Panc1 (cell line): ENCODE data around the gene GNPAT. TPM values are rescaled to one million over a fixed set of nuclear protein-coding genes. Genes with fewer than 3 reads are reported as not detected.

Experiments used
- ATAC-seq: fragments of 200-7000 bp; cut with Tn5 transposase; 2 replicates; pipeline ENCODE4 v1.9.1; 2020; ENCODE audit warnings: mild to moderate bottlenecking, moderate library complexity
- BruUV-seq: library from RNA; stranded (reverse); fragments of 400-500 nt; replicated peaks from 2 replicates; lab custom pipeline; 2021; lab: Mats Ljungman, UMichigan
- CTCF ChIA-PET: fragments of 300-600 bp; sonication (Branson Sonifier 250); formaldehyde crosslinking; loops from one replicate; lab custom pipeline; 2022; ENCODE audit warnings: antibody characterized with exemption; lab: Charles Lee
- POLR2A ChIA-PET: fragments of 300-600 bp; sonication (Branson Sonifier 250); formaldehyde crosslinking; loops from one replicate; lab custom pipeline; 2022; ENCODE audit warnings: antibody characterized with exemption; lab: Charles Lee
- DNase-seq: peaks from one replicate; pipeline ENCODE4 v3.0.0-alpha.2; 2010; ENCODE audit warnings: low read depth, low spot score
- H3K27ac ChIP-seq: 2 replicates; pipeline ENCODE4 v1.5.1; 2011; ENCODE audit warnings: mild to moderate bottlenecking, low read length, inconsistent platforms
- H3K27me3 ChIP-seq: fragments of 200-500 bp; sonication (Bioruptor generic); 2 replicates; pipeline ENCODE4 v1.6.0; 2014; ENCODE audit warnings: low read length, inconsistent platforms; ENCODE audit not compliant: control insufficient read depth, insufficient read depth
- H3K36me3 ChIP-seq: fragments of 200-500 bp; sonication (Bioruptor generic); 2 replicates; pipeline ENCODE4 v1.5.1; 2014; ENCODE audit warnings: inconsistent platforms, mild to moderate bottlenecking, low read length, moderate library complexity; ENCODE audit not compliant: control insufficient read depth, insufficient read depth
- H3K4me1 ChIP-seq: 2 replicates; pipeline ENCODE4 v1.5.1; 2011; ENCODE audit warnings: inconsistent platforms, mild to moderate bottlenecking, low read length, moderate library complexity; ENCODE audit not compliant: control insufficient read depth, insufficient read depth
- H3K4me3 ChIP-seq, 2 experiments: 2 replicates each; pipeline ENCODE4 v1.5.1; 2011 to 2012; ENCODE audit warnings: low read depth in 2 of 2, low read length in 2 of 2, mild to moderate bottlenecking in 2 of 2, inconsistent platforms in 1 of 2, moderate library complexity in 1 of 2
- H3K9me3 ChIP-seq: fragments of 200-500 bp; sonication (Bioruptor generic); 2 replicates; pipeline ENCODE4 v1.5.1; 2014; ENCODE audit warnings: low read depth, mild to moderate bottlenecking, inconsistent platforms, low read length, moderate library complexity; ENCODE audit not compliant: control insufficient read depth, insufficient read depth
- POLR2AphosphoS5 ChIP-seq: IDR thresholded peaks from 2 replicates; pipeline ENCODE4 v1.6.1; 2012; ENCODE audit warnings: mild to moderate bottlenecking, low read depth, low read length, moderate library complexity
- SIN3A ChIP-seq: IDR thresholded peaks from 2 replicates; pipeline ENCODE4 v1.6.1; 2012; ENCODE audit warnings: low read depth, mild to moderate bottlenecking, low read length, moderate library complexity, borderline replicate concordance; ENCODE audit not compliant: insufficient read depth
- TCF7L2 ChIP-seq: IDR thresholded peaks from 2 replicates; pipeline ENCODE4 v1.6.1; 2011; ENCODE audit warnings: mild to moderate bottlenecking, low read depth, low read length, inconsistent platforms
- in situ Hi-C: cut with HindIII; loops from 2 replicates; pipeline ENCODE4 v1.10.0; 2016; ENCODE audit warnings: low sequenced_read_pairs, low pct_unique_long_range_greater_than_20kb
- intact Hi-C: fragments of 100-400 bp; cut with micrococcal nuclease; formaldehyde crosslinking; loops from one replicate; pipeline ENCODE4 v1.10.0; 2022; ENCODE audit not compliant: unreplicated experiment
- total RNA-seq: library from RNA; stranded (reverse); gene quantifications from one replicate; pipeline ENCODE4 v1.2.1, GENCODE V29; 2021; ENCODE audit not compliant: unreplicated experiment
- TF ChIP-seq, protein P1 (sequence below): fragments of 450-650 bp; IDR thresholded peaks from 2 replicates; pipeline ENCODE4 v1.5.1; 2017; ENCODE audit warnings: mild to moderate bottlenecking
- TF ChIP-seq, protein P2 (sequence below), 2 experiments: IDR thresholded peaks; 2 replicates each; pipeline ENCODE4 v1.6.1; 2011 to 2012; ENCODE audit warnings: low read depth in 2 of 2, control low read depth in 1 of 2, low read length in 1 of 2, mild to moderate bottlenecking in 1 of 2, moderate library complexity in 1 of 2; ENCODE audit not compliant: insufficient read depth in 1 of 2

The GNPAT gene
- total RNA-seq, 1 experiment from 2014 or later, result 42.5 TPM

DNA sequence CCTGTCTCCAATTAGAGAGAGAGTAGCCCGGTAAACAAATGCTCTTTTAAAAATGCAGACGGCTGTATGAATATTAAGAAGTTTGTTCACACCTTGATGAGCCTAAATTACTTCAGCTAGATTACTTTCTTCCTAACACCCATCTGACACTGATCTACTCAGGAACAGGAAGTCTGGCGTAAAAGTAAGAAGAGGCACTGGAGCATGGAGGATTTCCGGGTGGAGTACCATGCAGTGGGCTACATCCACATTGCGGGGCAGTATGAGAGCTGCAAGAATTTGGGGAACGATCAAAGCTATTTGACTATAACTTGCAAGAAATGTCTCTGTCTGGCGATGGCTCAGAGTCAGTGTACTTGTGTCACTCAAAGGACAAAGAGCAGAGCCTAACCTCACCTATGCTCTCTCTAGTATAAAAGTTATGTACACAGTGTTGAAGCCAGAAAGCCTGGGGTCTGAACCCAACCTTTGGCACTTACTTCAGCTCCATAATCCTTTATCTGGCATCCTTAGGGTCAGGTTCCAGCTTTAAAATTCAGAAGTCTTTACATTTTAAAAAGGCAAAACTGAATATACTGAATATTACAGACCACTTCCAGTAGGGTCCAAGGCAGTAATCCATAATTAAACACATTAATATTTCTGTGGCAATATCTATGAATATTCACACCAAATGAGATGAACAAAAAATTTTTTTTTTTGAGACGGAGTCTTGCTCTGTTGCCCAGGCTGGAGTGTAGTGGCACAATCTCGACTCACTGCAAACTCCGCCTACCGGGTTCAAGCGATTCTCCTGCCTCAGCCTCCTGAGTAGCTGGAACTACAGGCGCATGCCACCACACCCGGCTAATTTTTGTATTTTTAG lies 7.9 kb upstream of the GNPAT start:
- H3K27ac ChIP-seq, result no peak overlapping the region
- intact Hi-C loops, result no loop called here
- H3K9me3 ChIP-seq, result no peaks in the 10 kb centered on the region
- ChIA-PET CTCF (interaction anchor here (0.6 kb wide), 2 partner anchors 10 to 433 kb away, joined by 4 to 7 read pairs; no protein-coding TSS in a partner anchor), POLR2A (interaction anchor here (0.7 kb wide), 1 partner anchor 590 kb away, joined by 3 read pairs; no protein-coding TSS in a partner anchor)
- BruUV-seq, result no TSS peak
- H3K4me3 ChIP-seq, result no peak overlapping the region
- in situ Hi-C loops, result no loop called here
- TF ChIP-seq SIN3A, result no peak
- TF ChIP-seq, protein P1, sequence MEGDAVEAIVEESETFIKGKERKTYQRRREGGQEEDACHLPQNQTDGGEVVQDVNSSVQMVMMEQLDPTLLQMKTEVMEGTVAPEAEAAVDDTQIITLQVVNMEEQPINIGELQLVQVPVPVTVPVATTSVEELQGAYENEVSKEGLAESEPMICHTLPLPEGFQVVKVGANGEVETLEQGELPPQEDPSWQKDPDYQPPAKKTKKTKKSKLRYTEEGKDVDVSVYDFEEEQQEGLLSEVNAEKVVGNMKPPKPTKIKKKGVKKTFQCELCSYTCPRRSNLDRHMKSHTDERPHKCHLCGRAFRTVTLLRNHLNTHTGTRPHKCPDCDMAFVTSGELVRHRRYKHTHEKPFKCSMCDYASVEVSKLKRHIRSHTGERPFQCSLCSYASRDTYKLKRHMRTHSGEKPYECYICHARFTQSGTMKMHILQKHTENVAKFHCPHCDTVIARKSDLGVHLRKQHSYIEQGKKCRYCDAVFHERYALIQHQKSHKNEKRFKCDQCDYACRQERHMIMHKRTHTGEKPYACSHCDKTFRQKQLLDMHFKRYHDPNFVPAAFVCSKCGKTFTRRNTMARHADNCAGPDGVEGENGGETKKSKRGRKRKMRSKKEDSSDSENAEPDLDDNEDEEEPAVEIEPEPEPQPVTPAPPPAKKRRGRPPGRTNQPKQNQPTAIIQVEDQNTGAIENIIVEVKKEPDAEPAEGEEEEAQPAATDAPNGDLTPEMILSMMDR, result no peak
- TF ChIP-seq, protein P2, sequence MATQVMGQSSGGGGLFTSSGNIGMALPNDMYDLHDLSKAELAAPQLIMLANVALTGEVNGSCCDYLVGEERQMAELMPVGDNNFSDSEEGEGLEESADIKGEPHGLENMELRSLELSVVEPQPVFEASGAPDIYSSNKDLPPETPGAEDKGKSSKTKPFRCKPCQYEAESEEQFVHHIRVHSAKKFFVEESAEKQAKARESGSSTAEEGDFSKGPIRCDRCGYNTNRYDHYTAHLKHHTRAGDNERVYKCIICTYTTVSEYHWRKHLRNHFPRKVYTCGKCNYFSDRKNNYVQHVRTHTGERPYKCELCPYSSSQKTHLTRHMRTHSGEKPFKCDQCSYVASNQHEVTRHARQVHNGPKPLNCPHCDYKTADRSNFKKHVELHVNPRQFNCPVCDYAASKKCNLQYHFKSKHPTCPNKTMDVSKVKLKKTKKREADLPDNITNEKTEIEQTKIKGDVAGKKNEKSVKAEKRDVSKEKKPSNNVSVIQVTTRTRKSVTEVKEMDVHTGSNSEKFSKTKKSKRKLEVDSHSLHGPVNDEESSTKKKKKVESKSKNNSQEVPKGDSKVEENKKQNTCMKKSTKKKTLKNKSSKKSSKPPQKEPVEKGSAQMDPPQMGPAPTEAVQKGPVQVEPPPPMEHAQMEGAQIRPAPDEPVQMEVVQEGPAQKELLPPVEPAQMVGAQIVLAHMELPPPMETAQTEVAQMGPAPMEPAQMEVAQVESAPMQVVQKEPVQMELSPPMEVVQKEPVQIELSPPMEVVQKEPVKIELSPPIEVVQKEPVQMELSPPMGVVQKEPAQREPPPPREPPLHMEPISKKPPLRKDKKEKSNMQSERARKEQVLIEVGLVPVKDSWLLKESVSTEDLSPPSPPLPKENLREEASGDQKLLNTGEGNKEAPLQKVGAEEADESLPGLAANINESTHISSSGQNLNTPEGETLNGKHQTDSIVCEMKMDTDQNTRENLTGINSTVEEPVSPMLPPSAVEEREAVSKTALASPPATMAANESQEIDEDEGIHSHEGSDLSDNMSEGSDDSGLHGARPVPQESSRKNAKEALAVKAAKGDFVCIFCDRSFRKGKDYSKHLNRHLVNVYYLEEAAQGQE (IDR thresholded peaks at IDR 0.05; ENCODE audit: insufficient read depth in 1 of 2, low read depth in 2 of 2, low read length in 1 of 2), result no peak
- no peak for TF ChIP-seq POLR2AphosphoS5
- no peak for TF ChIP-seq TCF7L2
- DNase-seq (no peak), ATAC-seq (no peak)
- H3K36me3 ChIP-seq, result peaks cover 2% of the 10 kb centered on the region; the same call in 1 of the 2 replicates
- H3K27me3 ChIP-seq, result no peaks in the 10 kb centered on the region
- no peaks in the 10 kb centered on the region for H3K4me1 ChIP-seq

DNA sequence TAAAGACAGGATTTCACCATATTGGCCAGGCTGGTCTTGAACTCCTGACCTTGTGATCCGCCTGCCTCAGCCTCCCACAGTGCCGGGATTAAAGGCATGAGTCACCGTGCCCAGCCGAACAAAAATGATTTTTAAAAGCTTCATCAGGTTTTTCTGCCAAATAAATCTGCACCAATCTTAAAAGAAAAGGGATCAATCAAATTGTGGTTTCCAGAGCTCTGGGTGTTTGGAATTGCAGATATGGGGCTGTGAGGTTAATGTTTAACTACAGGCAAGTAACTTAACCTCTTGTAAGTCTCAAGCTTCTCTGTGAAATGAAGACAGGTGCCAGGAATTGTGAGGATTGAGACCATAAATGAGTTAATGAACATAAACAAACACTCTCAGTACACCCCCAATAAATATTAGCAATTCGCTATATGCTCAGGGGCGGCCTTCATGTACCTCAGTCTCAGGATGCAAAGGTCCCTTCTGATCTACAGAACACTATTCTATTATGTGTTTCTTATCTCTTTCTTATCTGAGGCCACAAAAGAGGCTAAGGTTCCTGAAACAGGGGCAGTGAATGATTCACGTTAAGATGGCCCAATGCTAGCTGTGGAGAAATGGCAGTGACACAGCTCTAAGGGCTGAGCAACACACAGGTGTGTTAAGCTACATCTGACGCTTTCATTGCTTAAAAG lies 7.1 kb upstream of the GNPAT start:
- CTCF ChIA-PET, result no interaction called here
- intact Hi-C loops, result no loop called here
- H3K27ac ChIP-seq, result no peak overlapping the region

More for the DNA sequence above, 7.1 kb upstream of the GNPAT start:
- Histone ChIP-seq H3K4me3 (no peak overlapping the region), H3K4me1 (no peaks in the 10 kb centered on the region), H3K36me3 (peaks cover 5% of the 10 kb centered on the region), H3K27me3 (no peaks in the 10 kb centered on the region), H3K9me3 (no peaks in the 10 kb centered on the region)
- in situ Hi-C loops, result no loop called here
- TF ChIP-seq TCF7L2, result no peak
- TF ChIP-seq SIN3A, result no peak
- TF ChIP-seq, protein P1, result no peak
- no TSS peak for BruUV-seq
- POLR2A ChIA-PET, result no interaction called here
- DNase-seq (no peak), ATAC-seq (no peak)
